GM21367 (cell line): ENCODE data around the gene HMCN2.

Source experiments
- ATAC-seq: cut with Tn5 transposase; IDR thresholded peaks from one replicate; pipeline ENCODE4 v1.9.1; 2021; ENCODE audit not compliant: unreplicated experiment

HMCN2 gene

DNA sequence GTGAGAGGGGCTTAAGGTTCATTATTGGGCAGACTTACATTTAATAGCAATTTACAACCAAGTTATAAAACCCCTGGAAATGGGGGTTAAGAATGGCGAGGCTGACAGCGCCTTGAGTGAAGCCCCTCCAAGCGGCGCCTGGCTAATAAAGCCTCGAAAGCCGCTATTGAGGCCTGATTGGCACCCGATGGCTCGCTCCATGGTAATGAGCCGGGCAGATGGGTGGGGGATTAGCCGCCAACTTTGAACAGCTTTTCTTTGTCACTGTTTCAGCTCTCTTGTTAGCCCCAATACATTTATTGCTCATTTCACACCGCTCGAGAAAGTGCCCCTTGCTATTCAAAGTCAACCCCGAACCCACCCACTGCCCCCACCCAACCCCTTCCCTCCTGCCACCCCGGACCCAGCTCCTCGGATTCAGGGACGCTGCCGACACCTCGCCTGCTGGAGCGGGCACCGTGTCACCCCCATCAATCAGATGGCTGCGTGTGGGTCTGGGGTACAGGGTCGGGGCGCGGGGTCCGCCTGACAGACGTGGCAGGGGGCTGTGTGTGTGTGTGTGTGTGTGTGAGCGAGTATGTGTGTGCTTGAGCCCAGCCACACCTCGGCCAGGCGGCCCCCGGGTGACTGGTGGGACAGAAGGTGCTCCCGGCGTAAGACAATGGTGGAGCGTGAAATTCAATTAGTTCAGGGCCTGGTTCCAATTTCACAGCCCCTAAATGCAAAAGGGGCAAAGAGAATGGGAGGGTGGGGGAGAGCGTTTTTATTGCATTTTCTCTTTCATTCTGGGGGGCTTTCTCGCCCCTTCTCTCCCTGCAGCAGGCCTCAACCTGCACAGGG, 213.4 kb downstream of the HMCN2 start:
- ATAC-seq = no peak

DNA sequence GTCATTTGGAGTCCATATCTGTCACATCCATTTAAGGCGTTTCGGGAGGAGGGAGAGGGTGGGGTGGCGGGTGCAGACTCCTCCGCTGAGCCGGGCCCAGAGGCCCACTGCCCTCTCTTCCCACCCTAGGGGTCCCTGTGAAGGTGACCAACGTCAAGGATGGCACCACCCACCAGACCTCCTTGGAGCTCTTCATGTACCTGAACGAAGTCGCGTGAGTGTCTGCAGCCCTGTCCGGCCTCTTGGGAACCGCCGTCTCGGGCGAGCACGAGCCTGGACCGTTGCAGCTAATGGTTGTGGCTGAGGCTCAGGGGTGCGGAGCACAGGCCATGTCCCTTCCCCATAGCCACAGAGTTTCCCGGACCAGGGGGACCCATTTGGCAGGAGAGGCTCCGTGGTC, 214.0 kb downstream of the HMCN2 start:
- ATAC-seq = no peak

DNA sequence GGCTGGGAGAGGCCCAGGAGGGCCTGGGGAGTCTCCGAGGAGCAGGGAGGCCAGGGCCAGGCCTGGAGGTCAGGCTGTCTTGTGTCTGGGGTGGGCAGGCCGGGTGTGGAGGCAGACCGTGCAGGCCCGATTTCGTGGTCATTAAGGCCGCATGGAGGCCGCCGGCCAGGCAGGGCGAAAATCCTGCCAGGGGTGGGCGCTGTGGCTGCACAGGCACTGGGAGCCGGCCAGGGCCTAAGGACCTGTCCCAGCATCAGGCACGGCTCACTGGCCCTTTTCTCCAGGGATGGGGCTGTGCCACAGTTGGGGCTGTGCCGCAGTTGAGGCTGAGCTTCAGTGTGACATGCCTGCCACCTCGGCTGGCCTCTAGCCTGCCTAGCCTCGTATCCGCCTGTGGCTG, 215.1 kb downstream of the HMCN2 start:
- no peak for ATAC-seq

DNA sequence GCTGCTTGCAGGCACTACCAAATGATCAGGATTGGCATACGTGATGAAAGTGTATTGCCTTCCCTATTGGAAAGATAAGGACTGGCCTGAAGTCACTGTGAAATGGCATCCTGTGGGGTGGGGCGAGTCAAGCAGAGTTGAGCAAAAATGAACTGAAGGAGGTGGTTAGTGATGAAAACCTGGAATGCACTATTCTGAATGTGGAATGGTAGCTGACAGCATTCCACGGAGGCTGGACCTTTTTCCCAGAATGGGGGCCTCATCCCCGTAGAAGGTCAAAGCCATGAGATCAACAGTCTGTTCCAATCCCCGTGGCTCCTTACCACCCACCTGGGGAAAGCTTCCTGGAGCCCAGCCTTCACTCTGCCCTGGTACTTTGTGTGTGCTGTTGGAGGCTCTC, 216.9 kb downstream of the HMCN2 start:
- ATAC-seq = no peak

DNA sequence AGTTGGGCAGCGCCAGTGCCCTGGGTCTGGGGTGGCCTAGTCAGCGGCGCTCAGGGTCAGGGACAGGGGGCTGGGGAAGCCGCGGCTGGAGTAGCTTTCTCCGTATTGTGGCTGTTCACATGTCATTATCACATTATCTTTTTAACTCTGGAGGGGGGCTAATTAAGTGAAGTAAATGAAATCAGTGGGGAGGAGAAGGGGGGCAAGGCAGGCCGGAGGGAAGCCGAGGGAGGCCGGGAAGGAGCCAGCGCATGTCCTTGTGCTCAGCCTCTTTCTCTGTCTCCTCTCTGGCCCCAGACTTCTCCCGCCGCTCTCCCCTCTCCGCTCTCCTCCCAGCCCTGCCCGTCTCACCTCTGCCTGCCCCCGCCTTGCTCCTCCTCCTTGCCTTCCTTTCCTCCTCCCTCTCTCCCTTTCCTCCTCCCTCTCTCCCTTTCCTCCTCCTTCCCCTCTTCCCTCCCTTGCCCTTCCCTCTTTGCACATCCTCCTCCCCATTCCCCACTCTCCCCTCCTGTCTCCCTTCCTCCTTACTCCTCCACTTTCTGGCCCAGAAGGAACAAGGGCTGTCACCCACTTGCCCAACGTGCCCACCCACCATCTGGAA, 217.9 kb downstream of the HMCN2 start:
- ATAC-seq = no peak
